Superior temporal gyrus (tissue), 1 donor: Measurements from ENCODE around the gene CISD3.

Experiments
- DNase-seq: peaks from one replicate; pipeline ENCODE4 v3.0.0-alpha.2; 2016; ENCODE audit errors: extremely low spot score

Gene CISD3

DNA sequence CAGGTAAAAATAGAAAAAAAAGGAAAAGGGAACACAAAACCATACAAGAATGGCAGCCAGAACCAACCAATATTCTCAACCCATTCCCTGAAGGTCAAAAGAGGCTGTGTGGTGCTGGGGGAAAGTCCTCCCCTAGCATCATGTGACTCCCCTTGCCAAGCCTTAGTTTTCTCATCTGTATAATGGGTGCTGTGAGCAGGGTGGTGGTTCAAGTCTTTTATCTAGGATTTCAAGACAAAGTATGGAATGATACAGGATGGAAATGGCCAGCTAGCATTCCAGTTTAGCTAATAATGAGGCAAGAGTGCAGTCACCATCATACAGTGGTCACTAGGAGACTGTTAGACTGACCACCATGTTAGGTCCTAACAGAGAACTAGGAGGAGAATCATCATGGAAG lies 43.1 kb downstream of the CISD3 start:
- no peak for DNase-seq

DNA sequence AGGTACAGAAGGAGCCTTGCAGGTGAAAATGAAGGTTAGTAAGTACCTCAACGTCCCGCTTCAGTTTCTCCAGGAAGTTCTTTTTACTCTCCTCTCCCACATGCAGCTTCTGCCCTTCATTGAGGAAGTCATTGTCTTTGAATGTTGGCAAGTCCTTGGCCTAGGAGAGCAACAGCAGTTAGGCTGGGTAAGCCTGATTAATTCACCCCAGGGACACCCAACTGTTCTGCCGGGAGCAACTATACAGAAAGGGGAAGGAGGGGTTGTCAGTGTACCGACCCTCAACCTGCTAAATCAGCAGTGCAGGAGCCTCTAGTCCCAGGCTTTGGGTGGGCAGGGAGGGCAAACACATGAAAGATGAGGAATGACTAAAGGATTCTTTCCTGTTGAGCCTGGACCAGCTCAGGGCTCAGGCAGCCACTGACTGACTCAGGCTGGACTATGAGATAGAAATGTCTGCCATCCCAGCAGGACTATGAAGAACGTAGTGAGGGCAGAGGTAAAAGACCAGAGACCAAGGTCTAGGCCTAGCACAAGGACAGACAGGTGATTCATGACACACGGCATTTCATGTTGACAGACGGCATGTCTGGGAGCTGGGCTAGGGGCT lies 47.6 kb downstream of the CISD3 start:
- no peak for DNase-seq

DNA sequence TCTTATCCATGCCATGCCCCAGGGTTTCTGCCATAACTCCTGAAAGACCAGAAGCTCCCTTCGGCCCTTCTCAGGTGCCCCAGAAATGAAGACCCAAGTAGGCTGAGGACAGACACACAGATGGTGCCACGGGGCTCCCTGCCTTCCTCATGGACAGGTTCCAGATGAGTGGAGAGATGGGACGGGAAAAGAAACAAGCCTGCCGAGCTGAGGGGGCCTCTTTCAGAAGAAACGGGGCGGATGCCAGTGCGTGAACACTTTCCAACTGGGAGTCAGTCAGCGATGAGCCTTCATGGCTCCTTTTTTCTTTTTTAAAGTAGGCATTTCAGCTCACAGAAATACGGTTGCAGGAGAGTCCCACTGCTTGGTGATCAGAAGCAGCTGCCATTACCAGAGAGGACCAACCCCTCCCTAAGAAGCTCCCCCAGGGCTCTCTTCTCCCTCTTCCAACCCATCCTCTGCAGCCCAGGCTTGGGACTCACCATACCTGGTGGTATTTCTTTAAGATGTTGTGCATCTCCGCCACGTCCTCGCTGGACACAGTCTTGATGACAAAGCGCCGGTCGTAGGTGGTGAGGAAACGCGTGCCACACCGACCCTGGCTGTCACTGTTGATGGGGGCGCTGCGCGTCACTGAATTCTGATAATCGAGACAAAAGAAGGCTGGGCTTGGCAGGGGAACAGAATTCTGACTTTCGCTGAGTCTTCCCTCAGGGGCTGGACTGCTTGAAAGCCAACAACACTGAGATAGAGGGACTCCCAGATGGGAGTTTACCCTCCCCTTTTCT lies 50.0 kb downstream of the CISD3 start:
- no peak for DNase-seq

DNA sequence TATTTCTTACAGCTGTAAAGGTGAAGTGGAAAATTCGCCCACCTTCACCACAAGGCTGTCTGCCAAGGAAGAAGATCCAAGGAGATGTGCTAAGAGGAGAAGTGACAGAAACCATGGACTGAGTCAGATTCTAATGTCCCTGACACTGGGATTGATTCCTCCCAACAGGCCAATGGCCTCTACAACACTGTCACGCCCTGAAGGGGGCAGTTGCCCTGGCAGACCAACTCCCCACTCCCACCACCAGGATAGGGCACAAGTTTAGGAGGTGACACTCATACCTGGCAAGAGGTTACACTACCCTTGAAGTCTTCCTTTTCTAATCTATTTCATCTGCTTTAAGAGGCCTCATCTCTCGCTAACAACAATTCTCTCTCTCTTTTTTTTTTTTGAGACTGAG lies 53.1 kb downstream of the CISD3 start:
- DNase-seq = no peak
